K562 (cell line): ENCODE data around the gene NRXN3.

Source experiments
- BCOR ChIP-seq: fragments of 450-650 bp; IDR thresholded peaks from 2 replicates; pipeline ENCODE4 v1.6.1; 2016
- CHD2 ChIP-seq: IDR thresholded peaks from 2 replicates; pipeline ENCODE4 v1.6.1; 2011; ENCODE audit warnings: low read depth, low read length
- FOXJ3 ChIP-seq: sonication (generic); formaldehyde crosslinking; IDR thresholded peaks from 2 replicates; pipeline ENCODE4 v1.4.0; 2020; ENCODE audit warnings: mild to moderate bottlenecking, missing genetic modification reagents
- PREB ChIP-seq: sonication (generic); formaldehyde crosslinking; IDR thresholded peaks from 2 replicates; pipeline ENCODE4 v1.8.1; 2023; ENCODE audit warnings: mild to moderate bottlenecking, missing genetic modification reagents
- SMAD2 ChIP-seq: fragments of 150-350 bp; IDR thresholded peaks from 2 replicates; pipeline ENCODE4 v1.6.1; 2014; ENCODE audit warnings: low read depth, mild to moderate bottlenecking, low read length
- SMARCA5 ChIP-seq: fragments of 450-650 bp; IDR thresholded peaks from 2 replicates; pipeline ENCODE4 v1.6.1; 2016
- SPI1 ChIP-seq: IDR thresholded peaks from 2 replicates; pipeline ENCODE4 v1.6.1; 2011; ENCODE audit warnings: low read depth, low read length, control low read depth, borderline replicate concordance
- SREBF1 ChIP-seq: fragments of 150-350 bp; IDR thresholded peaks from 2 replicates; pipeline ENCODE4 v1.6.1; 2014; ENCODE audit warnings: antibody characterized with exemption, low read depth, low read length, borderline replicate concordance
- ZNF318 ChIP-seq, 2 experiments: fragments of 450-650 bp; IDR thresholded peaks; 2 replicates each; pipeline ENCODE4 v1.6.1; 2016; ENCODE audit warnings: mild to moderate bottlenecking in 2 of 2, borderline replicate concordance in 1 of 2, low read depth in 1 of 2, moderate library complexity in 1 of 2
- TF ChIP-seq, protein P1 (sequence below), 2 experiments: fragments of 200-800 bp in 1 of 2; sonication (Bioruptor generic) in 1 of 2; sonication (generic) in 1 of 2; formaldehyde crosslinking in 1 of 2; IDR thresholded peaks in 1 of 2; conservative IDR thresholded peaks in 1 of 2; 2 replicates each; pipeline versions ENCODE4 v1.5.0 to v1.6.1; 2016 to 2020; ENCODE audit warnings: missing compliant biosample characterization in 1 of 2, missing genetic modification characterization in 1 of 2, missing genetic modification reagents in 1 of 2
- TF ChIP-seq, protein P2 (sequence below), 3 experiments: IDR thresholded peaks in 2 of 3; conservative IDR thresholded peaks in 1 of 3; 2 replicates each; pipeline ENCODE4 v1.5.1; 2011 to 2012; ENCODE audit warnings: low read length in 3 of 3, mild to moderate bottlenecking in 3 of 3, control low read depth in 2 of 3, improper control_type of control experiment in 1 of 3, inconsistent platforms in 1 of 3, low read depth in 1 of 3, mixed read lengths in 1 of 3, moderate library complexity in 1 of 3; ENCODE audit not compliant: insufficient read depth in 2 of 3

DNA sequence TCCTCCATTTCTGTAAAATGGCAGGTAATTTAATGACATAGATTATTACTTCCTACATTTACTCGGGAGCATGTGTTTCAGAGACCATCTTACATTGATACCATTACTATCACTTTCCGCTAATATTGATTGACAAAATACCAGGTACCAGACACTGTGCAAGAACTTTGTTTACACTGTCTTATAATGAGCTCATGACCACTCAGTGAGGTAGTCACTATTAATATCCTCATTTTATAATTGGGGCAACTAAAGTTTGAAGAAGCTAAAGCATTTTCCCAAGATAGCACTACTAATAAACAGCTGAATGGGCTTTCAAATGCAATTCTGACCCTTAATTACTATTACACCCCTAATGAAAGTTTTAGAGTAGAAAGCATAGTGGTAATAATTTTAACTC, 1306.4 kb downstream of the NRXN3 start:
- no peak for TF ChIP-seq BCOR
- TF ChIP-seq, protein P1, sequence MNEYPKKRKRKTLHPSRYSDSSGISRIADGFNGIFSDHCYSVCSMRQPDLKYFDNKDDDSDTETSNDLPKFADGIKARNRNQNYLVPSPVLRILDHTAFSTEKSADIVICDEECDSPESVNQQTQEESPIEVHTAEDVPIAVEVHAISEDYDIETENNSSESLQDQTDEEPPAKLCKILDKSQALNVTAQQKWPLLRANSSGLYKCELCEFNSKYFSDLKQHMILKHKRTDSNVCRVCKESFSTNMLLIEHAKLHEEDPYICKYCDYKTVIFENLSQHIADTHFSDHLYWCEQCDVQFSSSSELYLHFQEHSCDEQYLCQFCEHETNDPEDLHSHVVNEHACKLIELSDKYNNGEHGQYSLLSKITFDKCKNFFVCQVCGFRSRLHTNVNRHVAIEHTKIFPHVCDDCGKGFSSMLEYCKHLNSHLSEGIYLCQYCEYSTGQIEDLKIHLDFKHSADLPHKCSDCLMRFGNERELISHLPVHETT (CRISPR knock-in tag; conservative IDR thresholded peaks at IDR 0.05 in 1 of 2, IDR thresholded peaks at IDR 0.05 in 1 of 2) = no peak
- TF ChIP-seq SPI1 = no peak
- no peak for TF ChIP-seq SMARCA5
- TF ChIP-seq PREB (CRISPR knock-in tag) = no peak
- TF ChIP-seq, protein P2, sequence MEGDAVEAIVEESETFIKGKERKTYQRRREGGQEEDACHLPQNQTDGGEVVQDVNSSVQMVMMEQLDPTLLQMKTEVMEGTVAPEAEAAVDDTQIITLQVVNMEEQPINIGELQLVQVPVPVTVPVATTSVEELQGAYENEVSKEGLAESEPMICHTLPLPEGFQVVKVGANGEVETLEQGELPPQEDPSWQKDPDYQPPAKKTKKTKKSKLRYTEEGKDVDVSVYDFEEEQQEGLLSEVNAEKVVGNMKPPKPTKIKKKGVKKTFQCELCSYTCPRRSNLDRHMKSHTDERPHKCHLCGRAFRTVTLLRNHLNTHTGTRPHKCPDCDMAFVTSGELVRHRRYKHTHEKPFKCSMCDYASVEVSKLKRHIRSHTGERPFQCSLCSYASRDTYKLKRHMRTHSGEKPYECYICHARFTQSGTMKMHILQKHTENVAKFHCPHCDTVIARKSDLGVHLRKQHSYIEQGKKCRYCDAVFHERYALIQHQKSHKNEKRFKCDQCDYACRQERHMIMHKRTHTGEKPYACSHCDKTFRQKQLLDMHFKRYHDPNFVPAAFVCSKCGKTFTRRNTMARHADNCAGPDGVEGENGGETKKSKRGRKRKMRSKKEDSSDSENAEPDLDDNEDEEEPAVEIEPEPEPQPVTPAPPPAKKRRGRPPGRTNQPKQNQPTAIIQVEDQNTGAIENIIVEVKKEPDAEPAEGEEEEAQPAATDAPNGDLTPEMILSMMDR (IDR thresholded peaks at IDR 0.05 in 2 of 3, conservative IDR thresholded peaks at IDR 0.05 in 1 of 3; ENCODE audit: insufficient read depth in 2 of 3, low read depth in 1 of 3, low read length in 3 of 3) = no peak
- no peak for TF ChIP-seq SMAD2
- no peak for TF ChIP-seq FOXJ3 (CRISPR knock-in tag)
- no peak for TF ChIP-seq SREBF1
- no peak for TF ChIP-seq CHD2
- no peak for TF ChIP-seq ZNF318 (IDR thresholded peaks at IDR 0.05; ENCODE audit: borderline replicate concordance in 1 of 2, low read depth in 1 of 2)
